HG03457 (cell line): ENCODE results near the gene SENP8.
"Not testable (repeated sequence)": the region's sequence is repeated elsewhere in the genome, so short reads cannot be mapped to it uniquely, and the experiment has no call there.

Experiments
- ATAC-seq: cut with Tn5 transposase; IDR thresholded peaks from one replicate; pipeline ENCODE4 v1.9.1; 2021; ENCODE audit warnings: moderate number of reproducible peaks; ENCODE audit not compliant: unreplicated experiment

SENP8 gene

GRCh38 chr15:72154316-72154715 lies 36.1 kb downstream of the SENP8 start:
- ATAC-seq = no peak

- ATAC-seq = no peak
Observed at GRCh38 chr15:72155003-72155621, 36.9 kb downstream of the SENP8 start.

GRCh38 chr15:72155635-72156616 lies 37.7 kb downstream of the SENP8 start:
- ATAC-seq = no peak

- ATAC-seq = no peak
Observed at GRCh38 chr15:72156928-72157327, 38.7 kb downstream of the SENP8 start.

- no peak for ATAC-seq
Observed at GRCh38 chr15:72160696-72161245, 42.6 kb downstream of the SENP8 start.

GRCh38 chr15:72161361-72162132 lies 43.3 kb downstream of the SENP8 start:
- ATAC-seq = no peak

- ATAC-seq = no peak
Observed at GRCh38 chr15:72162569-72162968, 44.4 kb downstream of the SENP8 start.

GRCh38 chr15:72163719-72164118 lies 45.5 kb downstream of the SENP8 start:
- no peak for ATAC-seq

GRCh38 chr15:72166716-72167417 lies 48.7 kb downstream of the SENP8 start:
- no peak for ATAC-seq

- ATAC-seq = no peak
Observed at GRCh38 chr15:72167445-72167844, 49.2 kb downstream of the SENP8 start.

- ATAC-seq = no peak
Observed at GRCh38 chr15:72168131-72168807, 50.1 kb downstream of the SENP8 start.

- ATAC-seq = no peak
Observed at GRCh38 chr15:72168808-72169190, 50.6 kb downstream of the SENP8 start.

GRCh38 chr15:72169236-72169920 lies 51.2 kb downstream of the SENP8 start:
- ATAC-seq = no peak

GRCh38 chr15:72169921-72170611 lies 51.9 kb downstream of the SENP8 start:
- no peak for ATAC-seq

- no peak for ATAC-seq
Observed at GRCh38 chr15:72170691-72171090, 52.5 kb downstream of the SENP8 start.

- not testable (repeated sequence) for ATAC-seq
Observed at GRCh38 chr15:72171978-72172377, 53.8 kb downstream of the SENP8 start.

- ATAC-seq = no peak
Observed at GRCh38 chr15:72172796-72173195, 54.6 kb downstream of the SENP8 start.

GRCh38 chr15:72173401-72173800 lies 55.2 kb downstream of the SENP8 start:
- ATAC-seq = no peak
